HG02970 (cell line): ENCODE data around the gene IGSF9B.
A peak's percentile ranks its signal among the peaks of the same experiment; 100 is the strongest.

Source experiments
- ATAC-seq: cut with Tn5 transposase; IDR thresholded peaks from one replicate; pipeline ENCODE4 v1.9.1; 2021; ENCODE audit warnings: mild to moderate bottlenecking, moderate library complexity, moderate number of reproducible peaks; ENCODE audit not compliant: unreplicated experiment, low FRiP score

Gene IGSF9B

DNA sequence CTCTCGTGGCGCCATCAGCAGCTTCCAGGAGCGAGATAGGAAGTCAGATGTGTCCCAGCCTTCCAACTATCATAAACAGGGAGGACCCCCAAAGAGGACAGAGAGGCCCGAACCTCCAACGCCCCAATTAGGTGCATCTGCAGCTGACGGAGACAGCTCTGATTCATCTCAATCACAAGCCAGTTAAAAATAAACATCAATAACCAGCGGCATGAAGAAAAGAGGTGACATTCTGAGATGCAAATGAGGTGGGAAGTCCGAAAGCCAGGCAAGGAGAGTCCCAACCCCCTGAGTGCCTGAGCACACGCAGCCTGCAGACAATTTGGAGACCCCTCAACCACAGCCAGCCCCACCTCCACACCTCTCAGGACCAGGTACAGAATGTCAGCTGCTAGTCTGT lies 28.1 kb upstream of the IGSF9B start:
- no peak for ATAC-seq

DNA sequence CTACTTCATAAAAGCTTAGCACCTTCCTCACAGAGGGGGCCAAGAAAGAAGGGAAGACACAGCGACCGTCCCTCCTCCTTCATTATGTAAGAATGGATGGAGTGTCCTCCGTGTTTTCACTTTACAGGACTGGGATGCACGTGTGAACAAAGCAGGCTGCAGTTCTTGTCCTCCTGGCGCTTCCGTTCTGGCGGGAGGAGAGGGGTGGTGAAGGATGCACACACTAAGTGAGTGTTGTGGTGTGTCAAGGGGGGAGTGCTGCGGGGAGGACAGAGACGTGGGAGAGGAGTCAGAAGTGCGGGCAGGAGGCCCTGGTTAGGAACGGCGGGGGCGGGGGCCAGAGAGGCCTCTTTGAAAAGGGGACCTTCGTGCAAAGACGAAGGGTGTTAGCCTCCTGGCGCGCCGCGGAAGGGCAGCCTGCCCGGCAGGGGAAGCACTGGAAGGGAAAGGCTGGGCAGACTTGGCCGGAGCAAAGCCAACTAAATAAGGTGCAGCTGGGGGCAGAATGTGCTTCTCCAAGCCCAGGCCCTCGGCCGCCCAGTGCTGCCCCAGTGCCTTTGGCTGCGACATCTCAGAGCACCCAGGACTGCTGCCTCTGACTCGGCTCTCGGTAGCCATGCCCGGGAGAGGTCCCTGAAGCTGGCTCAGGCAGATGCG lies 27.0 kb upstream of the IGSF9B start:
- ATAC-seq, result no peak

DNA sequence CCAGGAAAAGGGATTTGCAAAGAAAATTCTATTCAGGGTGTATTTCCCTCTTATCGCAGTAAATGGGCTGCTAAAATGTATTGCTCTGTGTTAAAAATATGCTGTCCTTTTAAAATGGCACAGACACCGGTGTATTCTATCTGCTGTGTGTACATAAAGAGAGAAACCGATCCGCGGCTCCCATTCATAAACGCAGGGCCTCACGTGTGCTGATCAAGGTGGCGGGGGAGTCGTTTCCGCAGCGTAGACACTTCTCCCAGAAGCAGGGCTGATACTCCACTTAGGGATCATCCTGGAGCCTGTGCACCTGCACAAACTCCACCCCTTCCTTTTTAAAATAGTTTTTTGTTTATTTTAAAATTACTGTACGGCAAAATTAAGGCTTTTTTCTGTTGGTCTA lies 26.1 kb upstream of the IGSF9B start:
- no peak for ATAC-seq

DNA sequence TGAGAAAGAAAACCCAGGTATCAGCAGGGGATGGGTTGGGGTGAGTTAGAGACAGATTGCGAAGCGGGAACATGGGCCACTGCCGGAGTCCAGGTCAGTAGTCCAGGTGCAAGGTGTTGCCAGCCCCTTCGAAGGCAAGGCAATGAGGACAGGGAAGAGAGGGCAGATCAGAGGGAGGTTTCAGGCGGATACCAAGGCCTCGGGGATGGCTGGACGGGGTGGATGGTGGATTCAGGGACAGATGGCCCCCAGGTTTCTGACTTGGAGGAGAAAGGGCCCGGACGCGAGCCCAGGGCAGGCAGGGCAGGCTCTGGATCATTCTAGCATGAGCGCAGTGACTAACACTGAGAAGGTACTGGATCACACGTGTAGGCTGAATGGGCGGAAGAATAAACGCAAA lies 25.4 kb upstream of the IGSF9B start:
- ATAC-seq, result no peak

DNA sequence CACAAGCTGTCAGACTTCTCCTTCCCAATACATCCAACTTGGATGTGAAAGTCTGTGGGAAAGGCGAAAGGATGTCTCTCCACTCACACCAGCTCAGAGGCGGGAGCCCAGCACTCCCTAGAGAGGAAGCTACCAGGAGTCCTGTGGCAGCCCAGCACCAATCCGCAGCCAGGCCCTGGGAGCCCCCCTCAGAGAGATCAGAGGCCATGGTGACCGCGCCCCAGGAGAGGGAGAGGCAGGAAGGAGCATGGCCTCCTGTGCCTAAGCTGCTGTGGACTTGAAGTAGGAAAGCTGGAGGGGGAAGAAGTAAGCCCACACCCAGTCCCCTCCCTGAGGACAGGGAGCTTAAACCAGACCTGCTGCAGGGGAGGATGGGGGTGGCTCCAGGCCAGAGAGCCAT lies 24.4 kb upstream of the IGSF9B start:
- ATAC-seq, result no peak

DNA sequence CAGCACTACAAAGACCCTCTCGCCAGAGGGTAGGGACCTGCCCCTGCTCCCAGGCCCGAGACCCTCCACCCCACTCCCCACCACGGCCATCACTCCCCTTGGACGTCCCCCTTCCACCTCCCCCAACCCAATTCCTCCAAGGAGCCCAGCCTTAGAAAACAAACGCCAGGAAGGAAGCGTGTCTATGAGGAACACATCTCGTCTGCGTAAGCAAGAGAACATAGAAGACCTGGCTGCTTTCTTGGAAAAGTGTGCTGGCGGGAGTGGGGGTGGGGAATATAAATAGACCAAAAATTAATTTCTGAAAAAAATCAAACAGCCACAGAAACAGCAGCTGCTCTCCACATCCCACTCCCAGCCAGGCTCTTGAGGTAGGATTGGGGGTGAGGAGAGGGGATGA lies 23.9 kb upstream of the IGSF9B start:
- ATAC-seq, result no peak

DNA sequence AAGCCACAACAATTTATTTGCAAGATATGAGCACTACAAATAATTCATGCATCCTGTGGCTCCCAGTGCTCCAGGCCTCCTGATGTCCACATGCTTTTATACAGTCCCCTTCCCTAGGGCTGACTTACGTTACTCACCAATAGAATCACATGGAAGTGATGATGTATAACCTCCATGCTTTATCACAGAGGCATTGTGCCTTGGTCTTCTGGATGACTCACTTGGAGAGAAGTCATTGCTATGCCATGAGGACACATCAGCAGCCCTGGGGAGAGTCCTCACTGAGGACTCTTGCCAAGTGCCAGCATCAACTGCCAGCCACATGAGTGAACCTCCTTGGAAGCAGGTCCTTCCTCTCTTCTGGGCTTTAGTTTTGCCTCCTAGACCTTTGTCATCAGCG lies 22.0 kb upstream of the IGSF9B start:
- no peak for ATAC-seq

DNA sequence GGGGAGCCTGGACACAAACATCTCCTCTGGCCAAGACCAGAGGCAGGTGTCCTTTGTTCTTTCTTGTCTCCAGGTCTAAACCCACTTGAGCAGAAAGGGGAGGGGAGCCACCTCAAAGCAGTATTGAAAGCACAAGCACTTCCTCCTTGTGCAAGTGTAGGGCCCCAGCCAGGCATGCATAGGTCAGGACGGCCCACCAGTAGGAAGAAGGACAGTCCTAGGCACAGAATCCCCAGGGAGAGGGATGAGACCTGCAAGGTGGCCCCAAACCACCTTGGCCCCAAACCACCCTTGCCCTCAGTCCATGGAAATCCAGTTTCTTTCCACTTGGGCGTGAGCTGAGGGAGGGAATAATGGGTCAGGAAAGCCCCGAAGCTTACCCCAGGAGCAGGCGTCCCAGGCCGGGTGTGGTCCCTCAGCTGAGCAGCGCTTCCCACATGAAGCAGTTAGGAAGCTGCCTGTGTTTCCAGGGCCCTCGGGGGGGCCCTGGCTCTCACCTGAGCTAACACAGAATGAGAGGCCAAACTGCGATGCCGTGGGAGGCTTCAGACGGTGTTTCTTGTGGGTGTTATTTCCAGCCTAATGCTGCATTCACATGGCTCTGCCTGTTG lies 20.4 kb upstream of the IGSF9B start:
- peak; percentile 69 for ATAC-seq

DNA sequence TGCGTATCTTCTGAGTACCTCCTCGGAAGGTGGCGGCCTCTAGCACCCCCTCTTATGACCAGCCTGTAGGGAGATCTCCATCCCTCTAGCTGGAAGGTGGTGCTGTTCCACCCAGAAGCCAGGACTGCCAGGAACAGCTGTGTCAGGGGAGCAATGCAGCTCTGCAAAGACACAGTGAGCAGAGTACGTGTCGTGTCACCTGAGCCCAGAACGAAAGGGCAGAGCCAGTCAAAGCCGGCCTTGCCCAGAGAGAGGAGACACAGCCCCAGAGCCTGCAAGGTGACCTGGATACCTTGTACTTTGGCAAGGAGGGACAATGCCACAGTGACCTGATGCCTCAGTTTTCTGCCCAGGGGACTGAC lies 18.7 kb upstream of the IGSF9B start:
- ATAC-seq, result no peak

DNA sequence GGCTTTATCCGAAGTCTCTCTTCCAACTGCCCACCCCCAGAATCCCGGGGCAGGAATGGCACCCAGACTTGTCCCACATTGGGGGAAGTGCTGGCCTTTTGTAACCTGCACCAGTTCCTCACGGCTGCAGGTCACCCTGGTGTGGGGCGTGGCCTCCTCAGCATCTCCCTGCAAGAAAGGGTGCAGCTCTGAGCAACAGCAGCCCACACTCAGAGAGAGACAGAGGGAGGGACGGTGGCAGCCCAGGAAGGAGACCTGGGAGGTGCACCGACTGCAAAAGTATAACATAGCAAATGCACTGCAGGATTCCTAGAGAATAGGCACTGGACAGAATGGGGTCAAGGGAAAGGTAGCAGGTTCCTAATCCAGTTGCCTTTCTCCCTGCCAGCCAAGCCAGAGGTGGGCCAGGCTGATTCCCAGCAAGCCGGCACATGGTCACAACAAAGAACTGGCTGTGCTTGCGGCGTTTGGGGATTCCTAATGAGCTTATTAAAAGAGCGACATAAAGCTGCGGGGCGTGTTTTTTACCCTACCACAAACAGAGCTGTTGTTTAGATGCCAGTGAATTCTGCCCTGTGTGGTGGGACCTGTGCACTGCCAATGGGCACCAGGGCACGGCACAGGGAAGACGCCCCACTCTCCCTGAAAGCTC lies 18.2 kb upstream of the IGSF9B start:
- ATAC-seq, result no peak

DNA sequence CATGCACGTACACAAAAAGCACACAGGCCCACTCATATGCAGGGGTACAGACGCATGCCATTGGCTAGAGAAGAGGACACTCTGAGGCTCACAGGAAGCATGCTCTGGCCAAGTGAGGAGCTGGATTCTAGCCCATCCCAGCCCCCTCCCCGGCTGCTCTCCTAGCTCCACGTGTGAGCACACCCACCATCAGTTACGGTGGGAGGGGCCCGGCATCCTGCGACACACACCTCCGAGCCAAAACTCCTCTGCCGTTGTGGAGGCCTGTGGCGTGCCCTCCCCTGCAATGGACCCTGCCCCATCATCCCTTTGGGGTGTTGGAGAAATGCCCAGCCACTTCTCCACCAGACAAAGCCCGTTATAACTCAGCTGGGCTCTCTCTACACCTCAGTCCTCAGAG lies 15.1 kb upstream of the IGSF9B start:
- no peak for ATAC-seq

DNA sequence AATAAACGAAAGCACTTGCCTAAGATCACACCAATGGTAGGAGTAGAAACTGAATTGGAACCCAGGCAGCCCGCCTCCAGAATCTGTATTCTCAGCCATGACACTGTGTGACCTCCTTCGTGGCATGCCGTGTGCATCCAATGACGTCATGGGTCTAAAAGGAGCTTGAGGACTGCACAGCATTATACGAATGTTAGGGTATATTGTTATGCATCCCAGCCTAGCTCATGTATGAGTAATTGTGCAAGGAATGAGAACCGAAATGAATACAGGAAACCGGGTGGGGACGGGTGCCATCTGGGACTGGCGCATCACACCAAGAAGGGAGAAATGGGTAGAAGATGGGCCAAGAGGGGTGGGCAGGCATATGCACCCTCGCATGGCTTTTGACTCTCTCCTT lies 12.3 kb upstream of the IGSF9B start:
- ATAC-seq, result no peak

DNA sequence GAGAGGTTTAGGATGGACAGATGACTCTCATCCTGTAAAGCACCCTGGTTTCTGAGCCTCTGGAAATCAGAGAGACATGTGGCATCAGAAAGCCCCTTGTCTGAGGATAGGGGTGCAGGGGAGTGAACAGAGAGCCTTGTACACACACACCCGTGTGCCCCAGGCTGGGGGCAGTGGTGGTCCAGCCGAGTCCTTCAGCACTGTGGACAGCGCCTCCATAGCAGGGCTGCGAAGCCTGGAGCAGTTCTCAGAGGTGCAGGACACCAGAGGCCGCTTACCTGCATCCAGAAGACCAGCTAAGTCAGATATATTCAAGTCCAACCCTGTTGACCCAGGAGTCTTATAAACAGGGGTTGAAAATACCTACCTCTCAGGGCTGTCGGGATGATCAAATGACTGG lies 11.5 kb upstream of the IGSF9B start:
- ATAC-seq, result no peak

DNA sequence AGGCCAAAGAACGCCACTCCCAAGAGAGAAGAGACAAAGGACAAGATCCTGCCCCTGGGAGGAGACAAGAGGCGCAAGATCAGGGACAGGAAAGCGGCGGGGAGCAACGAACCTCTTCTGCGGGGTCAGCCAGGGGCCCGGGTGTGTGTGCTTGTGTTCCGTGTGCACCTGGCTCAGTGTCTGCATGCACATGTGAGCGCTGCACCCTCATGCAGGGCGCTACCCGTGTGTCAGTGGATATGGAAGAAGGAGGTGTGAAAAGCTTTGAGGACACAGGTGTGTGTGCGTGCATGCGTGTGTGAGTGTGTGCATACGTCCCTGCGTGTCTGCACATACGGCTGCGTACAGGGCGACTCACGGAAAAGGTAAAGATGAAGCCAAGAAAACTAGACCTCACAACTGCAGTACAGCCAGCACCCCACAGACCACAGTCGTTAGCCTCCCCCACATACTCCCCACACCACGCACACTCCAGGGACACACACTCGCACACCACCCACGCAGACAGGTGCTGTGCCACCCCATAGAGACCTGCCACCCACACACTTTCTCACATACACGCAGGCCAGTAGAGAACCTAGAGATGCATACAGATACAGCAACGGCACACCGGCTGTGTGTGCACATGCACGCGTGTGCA lies 11.0 kb upstream of the IGSF9B start:
- no peak for ATAC-seq

DNA sequence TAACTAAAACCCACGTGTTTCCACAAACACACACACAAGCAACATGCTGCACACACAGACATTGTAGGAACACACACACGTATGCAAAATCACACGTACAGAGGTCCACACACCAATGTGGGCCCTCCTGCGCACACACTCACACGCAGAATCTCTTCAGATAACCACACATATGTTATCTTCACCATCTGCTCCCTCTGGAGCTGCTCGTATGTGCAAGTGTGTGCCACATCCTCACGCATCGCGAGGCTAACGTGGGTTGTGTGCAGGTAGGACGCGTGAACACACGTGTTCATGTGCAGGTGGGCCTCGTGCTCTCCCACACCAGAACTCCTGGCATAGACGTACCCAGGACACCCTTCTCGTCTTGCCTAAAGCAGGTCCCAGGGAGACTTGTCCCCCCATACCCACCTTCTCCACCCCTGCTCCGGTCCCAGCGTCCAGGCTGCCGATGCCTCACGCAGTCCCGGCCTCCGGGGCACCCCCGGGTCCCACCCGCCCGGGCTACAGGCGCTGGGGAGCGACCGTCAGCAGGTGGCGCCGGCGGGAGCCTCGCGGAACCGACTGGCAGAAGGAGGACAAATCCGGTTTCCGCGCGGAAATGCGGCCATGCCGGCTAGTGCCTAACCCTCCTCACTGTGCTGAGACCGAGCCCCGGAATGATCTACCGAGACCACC lies 10.3 kb upstream of the IGSF9B start:
- ATAC-seq, result no peak

DNA sequence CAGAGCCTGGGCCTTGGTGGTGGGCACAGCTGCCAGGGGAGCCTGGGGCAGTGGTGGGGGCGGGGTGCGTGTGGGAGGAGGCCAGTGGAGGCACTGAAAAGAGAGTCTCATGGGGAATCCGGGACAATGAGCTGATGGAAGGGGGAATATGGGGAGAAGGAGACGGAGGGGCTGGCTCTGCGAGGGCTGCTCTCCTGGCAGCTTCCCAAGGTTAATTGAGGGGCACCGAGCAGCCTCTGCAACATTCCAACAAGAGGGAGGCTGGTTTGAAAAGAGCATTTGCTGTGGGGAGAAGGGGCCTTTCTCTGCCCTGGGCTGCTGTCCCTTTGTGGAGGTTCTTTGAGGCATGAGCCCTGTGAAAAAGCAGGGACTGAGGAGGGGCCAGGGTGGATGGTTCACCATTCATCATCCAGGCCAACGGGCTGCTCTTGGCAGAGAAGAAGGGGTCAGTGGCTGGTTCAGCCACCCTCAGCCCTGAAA lies 9.4 kb upstream of the IGSF9B start:
- no peak for ATAC-seq

DNA sequence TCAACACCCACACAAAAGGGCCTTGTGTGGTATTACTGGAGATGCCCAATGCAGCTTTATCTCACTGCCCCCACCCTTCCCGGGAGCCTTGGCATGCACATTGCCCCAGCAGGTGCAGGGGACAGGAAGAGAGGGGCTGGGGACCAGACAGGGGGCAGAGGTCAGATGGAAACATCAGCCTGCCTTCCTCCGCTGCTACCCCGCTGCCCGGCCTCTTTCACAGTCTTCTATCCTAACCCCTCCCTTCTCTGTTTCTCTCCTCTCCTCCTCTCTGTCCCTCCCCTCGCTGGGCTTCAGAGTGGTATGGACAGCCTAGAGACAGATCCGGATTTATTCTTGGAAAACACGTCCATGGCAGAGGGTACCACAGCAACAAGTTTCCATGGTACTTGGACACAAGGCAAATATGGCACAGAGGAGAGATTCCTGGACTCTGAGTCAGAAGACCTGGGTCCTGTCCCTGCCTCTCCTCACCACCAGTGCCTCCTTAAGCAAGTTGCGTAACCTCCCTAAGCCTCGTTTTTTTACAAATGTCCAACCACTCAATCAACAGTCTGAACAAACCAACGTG lies 8.3 kb upstream of the IGSF9B start:
- ATAC-seq, result no peak

DNA sequence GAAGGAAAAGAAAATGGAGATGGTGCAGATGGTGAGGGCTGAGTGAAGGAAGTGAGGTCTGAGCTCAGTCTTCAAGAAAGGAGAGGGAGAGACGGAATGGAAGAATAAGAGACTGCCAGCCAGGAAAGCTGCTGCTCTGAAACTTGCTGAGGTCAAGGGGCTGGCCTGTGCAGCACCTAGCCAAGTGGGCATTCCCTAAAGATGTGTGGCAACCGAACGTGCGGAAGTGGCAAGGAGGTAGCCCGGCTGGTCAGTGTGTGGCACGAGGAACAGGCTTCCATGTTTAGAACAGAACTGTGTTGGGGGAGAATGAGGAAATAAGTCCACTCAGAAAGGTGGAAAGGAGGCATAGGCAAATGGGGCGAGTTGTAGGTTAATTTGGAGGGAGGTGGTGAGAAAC lies 7.6 kb upstream of the IGSF9B start:
- no peak for ATAC-seq

DNA sequence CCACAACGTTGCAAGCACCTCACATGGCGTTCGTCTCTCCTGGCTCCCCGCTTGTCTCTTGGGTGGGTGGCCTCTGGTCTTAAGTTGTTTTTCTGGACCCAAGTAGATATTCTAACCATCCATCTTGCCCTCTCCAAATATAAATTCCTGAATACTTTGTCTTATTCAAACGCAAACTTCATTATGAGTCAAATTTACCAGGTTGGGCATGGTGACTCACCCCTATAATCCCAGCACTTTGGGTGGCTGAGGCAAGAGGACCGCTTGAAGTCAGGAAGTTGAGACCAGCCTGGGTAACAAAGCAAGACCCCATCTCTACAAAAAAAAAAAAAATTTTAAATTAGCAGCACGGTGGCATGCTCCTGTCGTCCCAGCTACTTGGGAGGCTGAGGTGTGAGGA lies 5.1 kb upstream of the IGSF9B start:
- ATAC-seq, result no peak

DNA sequence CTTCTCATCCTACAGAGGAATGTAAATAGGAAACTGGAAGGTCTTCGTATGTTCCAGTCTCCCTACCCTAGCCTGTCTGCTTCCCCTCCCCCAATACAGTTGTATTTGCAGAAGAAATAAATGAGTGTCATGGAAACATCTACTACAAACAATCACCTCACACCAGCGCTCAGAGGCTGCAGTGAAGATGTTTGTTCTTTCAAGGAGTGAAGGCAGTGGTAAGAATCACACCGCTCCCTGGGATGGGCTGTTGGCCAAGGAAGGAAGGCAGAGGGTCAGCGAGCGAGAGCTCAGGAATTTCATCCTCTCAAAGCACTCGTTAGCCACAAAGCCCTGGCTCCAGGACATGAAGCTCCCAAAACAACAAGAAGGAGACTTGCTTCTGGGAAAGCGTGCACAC lies 1.1 kb upstream of the IGSF9B start:
- ATAC-seq, result no peak

DNA sequence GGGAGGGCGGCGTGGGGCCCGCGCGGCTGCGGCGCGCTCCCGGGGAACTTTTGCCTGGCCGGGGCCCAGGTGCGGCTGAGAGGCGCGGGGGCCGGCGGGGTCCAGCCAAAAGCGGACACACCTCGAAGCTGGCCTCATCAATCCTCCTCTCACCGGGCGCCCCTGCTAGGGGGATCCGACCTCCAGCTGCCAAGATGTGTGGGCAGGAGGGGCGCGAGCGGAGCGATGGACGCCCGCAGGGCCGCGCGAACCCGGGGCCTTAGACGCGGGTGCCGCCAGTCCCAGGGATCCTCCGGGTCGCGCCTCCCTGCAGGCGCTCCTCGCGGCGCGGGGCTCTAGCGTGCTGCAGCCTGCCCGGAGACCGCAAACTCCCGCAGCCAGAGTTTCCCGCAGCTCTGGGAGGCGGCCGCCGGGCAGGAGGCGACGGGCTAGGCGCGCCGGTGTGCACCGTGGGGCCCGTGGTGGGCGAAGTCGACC lies 785 bp downstream of the IGSF9B start:
- ATAC-seq, result no peak
